Sigmoid colon (tissue), 7 donors: Measurements from ENCODE around the gene COL1A1. TPM values are rescaled to one million over a fixed set of nuclear protein-coding genes. Genes with fewer than 3 reads are reported as not detected.

Experiments
- DNase-seq: peaks from one replicate; pipeline ENCODE4 v3.0.0-alpha.2; 2019
- H3K27ac ChIP-seq, 4 donors: fragments of 200-600 bp; sonication (generic); one replicate each; pipeline ENCODE4 v1.5.1; 2016 to 2019; ENCODE audit warnings: mild to moderate bottlenecking in 1 of 4
- H3K27me3 ChIP-seq, 3 donors: fragments of 200-600 bp; sonication (generic); one replicate each; pipeline ENCODE4 v1.5.1; 2019; ENCODE audit warnings: mild to moderate bottlenecking in 1 of 3
- H3K36me3 ChIP-seq, 4 donors: fragments of 200-600 bp; sonication (generic); one replicate each; pipeline ENCODE4 v1.5.1; 2016 to 2019
- H3K4me1 ChIP-seq, 4 donors: fragments of 200-600 bp; sonication (generic); one replicate each; pipeline ENCODE4 v1.5.1; 2017 to 2019
- H3K4me3 ChIP-seq, 4 donors: fragments of 200-600 bp; sonication (generic); one replicate each; pipeline ENCODE4 v1.5.1; 2017 to 2019; ENCODE audit warnings: mild to moderate bottlenecking in 2 of 4, moderate library complexity in 1 of 4
- H3K9me3 ChIP-seq, 4 donors: fragments of 200-600 bp in 3 of 4; sonication (generic) in 3 of 4; one replicate each; pipeline versions ENCODE4 v1.5.1 to v1.6.1; 2013 to 2019
- EP300 ChIP-seq, 4 donors: sonication (generic); formaldehyde crosslinking; IDR thresholded peaks; one replicate each; pipeline ENCODE4 v1.6.1; 2017; ENCODE audit warnings: antibody characterized with exemption in 4 of 4
- POLR2A ChIP-seq, 2 donors: fragments of 450-650 bp; IDR thresholded peaks; one replicate each; pipeline ENCODE4 v1.6.1; 2016; ENCODE audit warnings: antibody characterized with exemption in 2 of 2, mild to moderate bottlenecking in 2 of 2, moderate library complexity in 2 of 2
- POLR2AphosphoS5 ChIP-seq, 4 donors: sonication (generic); formaldehyde crosslinking; IDR thresholded peaks; one replicate each; pipeline ENCODE4 v1.6.1; 2017; ENCODE audit warnings: antibody characterized with exemption in 4 of 4
- WGBS, 2 donors: extraction: QIAGEN DNeasy Blood & Tissue Kit; methylation state at CpG; one replicate each; pipeline ENCODE4 v1.1.7; 2013; 5-methylcytosine and 5-hydroxymethylcytosine counted together
- intact Hi-C: fragments of 100-400 bp; cut with DNase I; formaldehyde crosslinking; loops from one replicate; pipeline ENCODE4 v1.15.1; 2023
- polyA plus RNA-seq, 3 donors: library from polyadenylated mRNA; stranded (reverse); fragments of 200-250 nt; gene quantifications; one replicate each; pipeline ENCODE4 v1.2.3, GENCODE V29; 2013
- total RNA-seq, 4 donors: library from RNA; depleted of rRNA; stranded (reverse); fragments of >200 nt; gene quantifications; one replicate each; pipeline ENCODE4 v1.1.0, GENCODE V29; 2016
- TF ChIP-seq, protein P1 (sequence below), 4 experiments: fragments of 450-650 bp in 3 of 4; fragments of 200-600 bp in 1 of 4; IDR thresholded peaks; one replicate each; pipeline ENCODE4 v1.5.1; 2016 to 2019; ENCODE audit warnings: antibody characterized with exemption in 4 of 4, mild to moderate bottlenecking in 3 of 4, moderate library complexity in 2 of 4
- donor health status: healthy with polysubstance abuse.
- donor health status: Bipolar disorder and iron deficiency.
- donor health status: healthy.

Gene COL1A1
- total and polyA plus RNA-seq, 7 donors, result 7.8 to 459 (median 49.2) TPM

DNA sequence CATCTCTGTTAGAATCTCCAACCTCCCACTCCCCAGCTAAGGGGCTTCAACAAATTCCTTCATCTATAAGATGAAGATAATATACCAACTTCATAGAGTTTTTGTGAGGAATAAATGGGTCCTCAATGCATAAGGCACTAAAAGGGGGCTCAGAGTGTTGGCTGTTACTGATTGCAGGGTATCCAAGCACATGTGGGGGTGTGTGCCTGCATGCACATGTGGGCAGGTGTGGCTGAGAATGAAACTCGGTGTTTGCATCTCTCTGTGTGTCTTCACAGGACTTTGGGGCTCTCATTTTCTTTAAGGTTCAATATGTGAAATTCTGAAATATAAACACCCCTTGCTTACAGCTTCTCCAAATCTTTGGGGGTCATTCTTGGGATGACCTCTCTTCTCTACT is 46.8 kb downstream of the COL1A1 start:
- TF ChIP-seq POLR2A (IDR thresholded peaks at IDR 0.05), result no peak
- TF ChIP-seq, protein P1, sequence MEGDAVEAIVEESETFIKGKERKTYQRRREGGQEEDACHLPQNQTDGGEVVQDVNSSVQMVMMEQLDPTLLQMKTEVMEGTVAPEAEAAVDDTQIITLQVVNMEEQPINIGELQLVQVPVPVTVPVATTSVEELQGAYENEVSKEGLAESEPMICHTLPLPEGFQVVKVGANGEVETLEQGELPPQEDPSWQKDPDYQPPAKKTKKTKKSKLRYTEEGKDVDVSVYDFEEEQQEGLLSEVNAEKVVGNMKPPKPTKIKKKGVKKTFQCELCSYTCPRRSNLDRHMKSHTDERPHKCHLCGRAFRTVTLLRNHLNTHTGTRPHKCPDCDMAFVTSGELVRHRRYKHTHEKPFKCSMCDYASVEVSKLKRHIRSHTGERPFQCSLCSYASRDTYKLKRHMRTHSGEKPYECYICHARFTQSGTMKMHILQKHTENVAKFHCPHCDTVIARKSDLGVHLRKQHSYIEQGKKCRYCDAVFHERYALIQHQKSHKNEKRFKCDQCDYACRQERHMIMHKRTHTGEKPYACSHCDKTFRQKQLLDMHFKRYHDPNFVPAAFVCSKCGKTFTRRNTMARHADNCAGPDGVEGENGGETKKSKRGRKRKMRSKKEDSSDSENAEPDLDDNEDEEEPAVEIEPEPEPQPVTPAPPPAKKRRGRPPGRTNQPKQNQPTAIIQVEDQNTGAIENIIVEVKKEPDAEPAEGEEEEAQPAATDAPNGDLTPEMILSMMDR (IDR thresholded peaks at IDR 0.05), result no peak
- no peak for TF ChIP-seq EP300 (IDR thresholded peaks at IDR 0.05)
- no peak for TF ChIP-seq POLR2AphosphoS5 (IDR thresholded peaks at IDR 0.05)
- Histone ChIP-seq H3K4me1 (peaks cover 0 to 47% (median 42%) of the 10 kb centered on the region in 4 donors), H3K36me3 (no peaks in the 10 kb centered on the region), H3K4me3 (no peak overlapping the region), H3K27me3 (no peaks in the 10 kb centered on the region), H3K27ac (peak overlapping the region; percentile 89 to 95 (median 92)), H3K9me3 (no peaks in the 10 kb centered on the region)
- 38 to 51% methylated on average over 1 of the region's 1 CpG for WGBS, 2 donors
- intact Hi-C loops, result no loop called here
- no peak for DNase-seq

- no peak for DNase-seq
- no peak for TF ChIP-seq EP300 (IDR thresholded peaks at IDR 0.05)
- TF ChIP-seq POLR2AphosphoS5 (IDR thresholded peaks at IDR 0.05), result no peak
- intact Hi-C loops, result no loop called here
- Histone ChIP-seq H3K27me3 (no peaks in the 10 kb centered on the region), H3K4me3 (no peak overlapping the region), H3K36me3 (no peaks in the 10 kb centered on the region), H3K9me3 (no peaks in the 10 kb centered on the region), H3K4me1 (peaks cover 0 to 54% (median 49%) of the 10 kb centered on the region in 4 donors), H3K27ac (peak overlapping the region; percentile 89 to 95 (median 92))
- WGBS, 2 donors, result 64 to 76% methylated on average over 16 of the region's 16 CpGs
These were observed 47.5 kb downstream of the COL1A1 start for GRCh38 chr17:50153650-50154575.

DNA sequence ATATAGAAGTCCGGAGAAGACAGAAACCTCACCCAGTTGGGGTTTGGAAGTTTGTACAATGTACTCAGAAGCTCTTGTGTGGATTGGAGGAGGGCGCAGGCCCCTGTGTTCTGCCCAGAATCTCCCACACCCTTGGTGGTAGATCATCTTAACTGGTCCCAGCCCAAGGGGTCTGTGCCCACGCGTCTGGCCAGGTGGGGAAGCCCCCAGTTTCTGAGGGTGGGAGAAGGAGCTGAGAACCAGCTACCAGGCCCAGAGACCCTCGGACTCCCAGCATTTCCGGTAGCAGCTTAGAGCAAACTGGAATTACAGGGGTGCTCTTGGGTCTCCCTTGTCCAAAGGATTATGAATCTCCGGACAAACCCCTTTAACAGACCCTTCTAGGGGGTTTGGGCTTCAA is 48.7 kb downstream of the COL1A1 start:
- H3K27ac ChIP-seq, result peak overlapping the region; percentile 89 to 95 (median 92)
- H3K36me3 ChIP-seq, result no peaks in the 10 kb centered on the region
- peak overlapping the region in 2 of 4 donors; percentile 89 to 92 for H3K4me3 ChIP-seq
- intact Hi-C loops, result no loop called here
- H3K4me1 ChIP-seq, result peaks cover 0 to 66% (median 60%) of the 10 kb centered on the region in 4 donors
- no peaks in the 10 kb centered on the region for H3K9me3 ChIP-seq
- no peak for TF ChIP-seq POLR2AphosphoS5 (IDR thresholded peaks at IDR 0.05)
- DNase-seq, result no peak
- 81 to 82% methylated on average over 7 of the region's 7 CpGs for WGBS, 2 donors
- no peaks in the 10 kb centered on the region for H3K27me3 ChIP-seq

GRCh38 chr17:50151937-50152547 is 49.4 kb downstream of the COL1A1 start:
- Histone ChIP-seq H3K27ac (peak overlapping the region; percentile 89 to 95 (median 92)), H3K9me3 (no peaks in the 10 kb centered on the region), H3K4me3 (peak overlapping the region; percentile 69 to 92 (median 82)), H3K4me1 (peaks cover 0 to 73% (median 66%) of the 10 kb centered on the region in 4 donors), H3K27me3 (no peaks in the 10 kb centered on the region), H3K36me3 (no peaks in the 10 kb centered on the region)
- DNase-seq, result peak; percentile 93
- WGBS, 2 donors, result 1% methylated on average over 12 of the region's 12 CpGs
- TF ChIP-seq POLR2AphosphoS5 (IDR thresholded peaks at IDR 0.05) (peak in 3 of 4 donors; percentile 32 to 59 (median 48)), POLR2A (IDR thresholded peaks at IDR 0.05) (no peak), EP300 (IDR thresholded peaks at IDR 0.05) (peak in 1 of 4 donors; percentile 44)
- TF ChIP-seq, protein P1 (IDR thresholded peaks at IDR 0.05), result no peak
- intact Hi-C loops, result no loop called here

DNA sequence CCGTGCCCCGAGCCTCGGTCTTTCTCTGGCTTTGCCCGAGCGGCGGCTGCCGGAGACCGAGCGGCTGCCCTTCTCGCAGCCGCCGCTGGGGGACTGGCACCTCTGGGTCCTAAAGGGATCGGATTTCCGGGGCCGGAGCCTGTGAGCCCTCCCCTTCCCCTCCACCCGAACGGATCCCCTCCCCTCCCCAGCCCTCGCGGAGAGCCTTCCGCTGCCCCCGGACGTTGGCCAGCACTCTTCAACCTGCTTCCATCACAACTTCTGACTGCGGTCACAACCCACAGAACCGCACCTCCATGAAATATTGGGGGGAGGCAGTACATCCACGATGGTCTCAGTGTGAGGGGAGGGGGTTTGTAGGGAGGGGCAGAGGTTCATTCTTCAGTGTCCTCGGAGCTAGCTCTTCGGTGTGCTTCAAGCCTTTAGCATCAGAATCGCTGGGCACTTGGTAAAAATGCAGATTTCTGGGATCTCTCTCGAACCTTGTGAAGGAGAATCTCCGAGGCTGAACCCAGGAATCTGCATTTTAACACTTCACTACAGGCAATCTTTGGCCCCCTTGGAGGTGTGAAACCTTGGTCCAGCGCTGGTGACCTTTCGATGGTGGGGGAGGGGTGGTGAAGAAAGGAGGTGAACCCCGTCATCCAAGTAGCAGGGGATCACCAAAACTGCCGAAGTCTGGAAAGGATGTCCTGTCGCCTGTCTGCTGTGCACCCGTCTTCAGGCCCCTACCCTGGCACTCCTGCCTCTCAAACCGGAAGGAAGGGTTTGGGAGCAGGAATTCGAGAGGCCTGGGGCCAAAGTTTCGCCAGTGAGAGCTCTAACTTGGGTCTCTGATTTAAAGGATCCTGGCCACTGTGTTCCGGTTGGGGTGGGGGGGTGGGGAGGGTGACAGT is 50.1 kb downstream of the COL1A1 start:
- no peaks in the 10 kb centered on the region for H3K9me3 ChIP-seq
- peaks cover 0 to 80% (median 74%) of the 10 kb centered on the region in 4 donors for H3K4me1 ChIP-seq
- no peaks in the 10 kb centered on the region for H3K36me3 ChIP-seq
- intact Hi-C loops, result no loop called here
- 0% methylated on average over 40 of the region's 40 CpGs for WGBS, 2 donors
- TF ChIP-seq POLR2A (IDR thresholded peaks at IDR 0.05), result peak in 1 of 2 donors; percentile 42
- TF ChIP-seq, protein P1 (IDR thresholded peaks at IDR 0.05), result peak; percentile 48 to 87 (median 54)
- peak; percentile 56 to 80 (median 62) for TF ChIP-seq POLR2AphosphoS5 (IDR thresholded peaks at IDR 0.05)
- no peak for TF ChIP-seq EP300 (IDR thresholded peaks at IDR 0.05)
- H3K27ac ChIP-seq, result peak overlapping the region; percentile 89 to 95 (median 92)
- H3K27me3 ChIP-seq, result no peaks in the 10 kb centered on the region
- peak overlapping the region; percentile 69 to 92 (median 82) for H3K4me3 ChIP-seq
- DNase-seq, result peak; percentile 95
